HepG2 (cell line): Measurements from ENCODE around the gene GDF15. TPM values are rescaled to one million over a fixed set of nuclear protein-coding genes. Genes with fewer than 3 reads are reported as not detected.

Source experiments
- BCL3 ChIP-seq: sonication (generic); formaldehyde crosslinking; IDR thresholded peaks from 2 replicates; pipeline ENCODE4 v1.5.1; 2020; ENCODE audit warnings: mild to moderate bottlenecking, missing genetic modification reagents, moderate library complexity
- E2F5 ChIP-seq: sonication (generic); formaldehyde crosslinking; conservative IDR thresholded peaks from 2 replicates; pipeline ENCODE4 v1.4.0; 2020; ENCODE audit warnings: missing genetic modification reagents
- ESRRA ChIP-seq: sonication (generic); formaldehyde crosslinking; IDR thresholded peaks from 2 replicates; pipeline ENCODE4 v1.5.1; 2020; ENCODE audit warnings: mild to moderate bottlenecking, low read depth, missing genetic modification reagents
- HOXA5 ChIP-seq: sonication (generic); formaldehyde crosslinking; IDR thresholded peaks from 2 replicates; pipeline ENCODE4 v1.4.0; 2020; ENCODE audit warnings: missing genetic modification reagents
- KIAA2018 ChIP-seq: sonication (generic); formaldehyde crosslinking; IDR thresholded peaks from 2 replicates; pipeline ENCODE4 v1.5.0; 2020; ENCODE audit warnings: mild to moderate bottlenecking, missing genetic modification reagents, borderline replicate concordance
- NR0B2 ChIP-seq: sonication (generic); formaldehyde crosslinking; IDR thresholded peaks from 2 replicates; pipeline ENCODE4 v1.4.0; 2020; ENCODE audit warnings: mild to moderate bottlenecking, missing genetic modification reagents
- PAF1 ChIP-seq: IDR thresholded peaks from 2 replicates; pipeline ENCODE4 v1.6.1; 2016; ENCODE audit warnings: missing genetic modification reagents, missing compliant biosample characterization
- PRDM10 ChIP-seq: sonication (generic); formaldehyde crosslinking; IDR thresholded peaks from 2 replicates; pipeline ENCODE4 v1.4.0; 2020; ENCODE audit warnings: low read depth, missing genetic modification reagents
- THAP9 ChIP-seq: sonication (generic); formaldehyde crosslinking; IDR thresholded peaks from 2 replicates; pipeline ENCODE4; 2020; ENCODE audit warnings: missing genetic modification reagents, mild to moderate bottlenecking, borderline replicate concordance
- YEATS2 ChIP-seq: sonication (generic); formaldehyde crosslinking; IDR thresholded peaks from 2 replicates; pipeline ENCODE4 v1.4.0; 2020; ENCODE audit warnings: missing genetic modification reagents, borderline replicate concordance
- ZNF44 ChIP-seq: sonication (generic); formaldehyde crosslinking; IDR thresholded peaks from 2 replicates; pipeline ENCODE4 v1.5.1; 2020; ENCODE audit warnings: mild to moderate bottlenecking, missing genetic modification reagents
- polyA plus RNA-seq, 8 experiments: library from polyadenylated mRNA; depleted of rRNA in 3 of 8; stranded (reverse) in 7 of 8; unstranded in 1 of 8; fragments of >200 nt; fragmentation: Illumina TruSeq in 4 of 8; extraction: Trizol in 4 of 8; gene quantifications; 2 replicates each; pipeline versions ENCODE4 v1.2.1 to v1.2.3, GENCODE V29; 2011 to 2016; ENCODE audit warnings: low read depth in 4 of 8, missing spikeins in 1 of 8, mixed read lengths in 1 of 8; ENCODE audit not compliant: insufficient read depth in 1 of 8
- total RNA-seq, 5 experiments: library from RNA; depleted of rRNA; stranded (reverse); fragments of >200 nt; fragmentation: Illumina TruSeq; extraction: Trizol; gene quantifications; 2 replicates each; pipeline ENCODE4 v1.2.3, GENCODE V29; 2016; ENCODE audit warnings: low read depth in 1 of 5

GDF15 gene
- total and polyA plus RNA-seq, 2 of the 13 experiments (the other 11 are each of a cell fraction or from before 2014, with no cell fraction given), result 146 to 422 TPM

GRCh38 chr19:18416778-18417249 lies 30.9 kb downstream of the GDF15 start (continued):
- TF ChIP-seq THAP9 (CRISPR knock-in tag), result no peak
- TF ChIP-seq ZNF44 (CRISPR knock-in tag), result no peak
- TF ChIP-seq KIAA2018 (CRISPR knock-in tag), result no peak
- TF ChIP-seq ESRRA (CRISPR knock-in tag), result no peak
- TF ChIP-seq BCL3 (CRISPR knock-in tag), result no peak
- TF ChIP-seq E2F5, result no peak
- no peak for TF ChIP-seq NR0B2 (CRISPR knock-in tag)
- TF ChIP-seq PAF1 (CRISPR knock-in tag), result no peak
- TF ChIP-seq YEATS2 (CRISPR knock-in tag), result no peak
- TF ChIP-seq PRDM10 (CRISPR knock-in tag), result no peak
- TF ChIP-seq HOXA5 (CRISPR knock-in tag), result no peak
